HG03439 (cell line): ENCODE results near the gene RMND5A.

Experiments
- ATAC-seq: cut with Tn5 transposase; IDR thresholded peaks from one replicate; pipeline ENCODE4 v1.9.1; 2021; ENCODE audit warnings: mild to moderate bottlenecking, moderate library complexity; ENCODE audit not compliant: unreplicated experiment

The RMND5A gene

DNA sequence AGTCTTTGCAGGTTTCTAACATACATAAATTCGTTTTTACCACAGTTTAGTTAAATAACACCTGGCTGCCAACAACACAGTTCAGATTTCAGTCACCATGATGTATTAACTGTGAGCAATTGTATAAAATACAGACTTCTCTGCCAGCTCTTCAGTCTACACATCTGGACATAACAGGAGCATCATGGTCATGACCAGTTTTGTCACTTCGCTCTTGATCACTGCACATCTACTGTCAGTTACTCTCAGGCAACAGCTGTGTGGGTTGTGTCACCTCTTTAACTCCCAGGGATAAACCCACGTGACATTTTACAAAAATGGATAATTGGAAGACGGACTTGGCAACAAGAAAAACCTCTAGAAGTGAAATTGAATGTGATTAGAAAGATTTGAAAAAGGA is 40.3 kb downstream of the RMND5A start:
- ATAC-seq = no peak

DNA sequence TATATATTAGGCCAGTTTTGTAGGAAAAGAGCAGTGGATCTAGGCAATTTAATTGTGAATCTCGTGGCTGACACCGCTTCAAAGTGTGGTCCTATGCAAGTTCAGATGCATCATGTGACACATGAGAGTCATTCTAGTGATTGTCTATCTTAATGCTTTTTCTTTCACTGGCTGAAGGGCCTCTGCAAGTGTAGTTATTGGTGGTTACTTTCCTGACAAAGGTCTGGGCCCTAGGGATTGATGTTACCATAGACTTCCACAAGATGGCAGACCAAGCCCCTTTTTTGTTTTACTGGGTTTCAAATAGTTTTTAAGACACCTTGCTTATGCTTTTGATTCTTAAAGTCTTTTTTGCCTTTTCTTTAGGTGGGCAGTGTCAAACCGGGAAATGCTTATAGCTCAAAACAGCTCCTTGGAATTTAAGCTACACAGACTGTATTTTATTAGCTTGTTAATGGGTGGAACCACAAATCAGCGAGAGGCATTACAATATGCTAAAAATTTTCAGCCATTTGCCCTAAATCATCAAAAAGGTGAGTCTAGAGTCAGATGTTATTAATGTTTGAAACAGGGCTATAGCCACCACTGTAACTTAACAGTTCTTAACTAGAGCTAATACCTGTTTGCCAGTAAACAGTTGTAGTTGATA is 44.7 kb downstream of the RMND5A start:
- ATAC-seq = no peak

DNA sequence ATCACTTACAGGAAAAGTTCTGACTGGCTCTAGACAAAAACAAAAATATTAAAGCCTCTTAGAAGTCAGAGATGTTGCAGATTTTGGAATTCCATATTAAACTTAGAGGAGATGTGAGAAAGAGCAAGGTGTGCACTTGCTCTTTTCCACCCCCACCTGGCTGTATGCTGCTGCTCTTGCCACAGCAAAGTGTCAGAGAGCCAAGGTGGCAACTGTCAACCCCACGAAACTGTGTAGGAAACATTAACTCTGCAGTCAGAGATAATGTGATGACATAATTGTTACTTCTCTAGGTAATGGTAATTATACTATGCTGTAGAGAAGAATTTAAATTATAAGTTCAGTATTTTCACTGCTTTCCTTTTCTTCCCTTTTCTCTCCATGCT is 45.2 kb downstream of the RMND5A start:
- ATAC-seq = no peak

DNA sequence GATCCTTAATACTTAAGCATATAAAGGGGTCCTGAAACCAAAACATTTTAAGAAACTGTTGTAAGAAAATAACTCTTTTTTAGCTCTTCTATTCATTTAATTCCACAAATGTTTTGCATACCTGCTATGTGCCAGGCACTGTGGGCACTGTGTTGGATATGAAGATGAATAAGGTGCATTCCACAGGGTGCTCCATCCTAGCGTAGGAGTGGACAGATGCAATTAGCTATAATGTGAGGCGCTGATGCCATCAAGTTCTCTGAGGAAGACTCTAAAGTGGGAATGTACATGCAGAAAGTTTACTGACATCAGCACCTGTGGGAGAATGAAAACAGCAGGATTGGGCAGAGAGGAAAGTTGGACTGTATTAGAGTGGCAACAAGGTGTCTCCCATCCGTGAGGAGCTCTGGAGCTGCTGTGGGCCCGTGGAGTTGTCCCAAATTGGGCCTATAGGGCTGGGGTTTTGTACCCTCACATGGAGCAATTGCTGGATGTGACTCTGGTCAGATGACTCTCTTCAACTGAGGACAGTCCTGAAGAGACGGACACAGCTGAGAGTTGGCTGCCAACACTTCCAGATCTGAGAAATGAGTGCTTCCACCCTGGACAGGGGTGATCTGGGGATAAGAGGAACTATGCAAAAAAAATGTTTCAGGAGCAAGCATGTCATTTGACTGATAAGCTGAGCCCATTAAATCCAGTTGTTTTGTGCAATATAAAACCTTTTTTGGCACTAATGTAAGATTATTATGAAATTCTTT is 48.3 kb downstream of the RMND5A start:
- no peak for ATAC-seq

DNA sequence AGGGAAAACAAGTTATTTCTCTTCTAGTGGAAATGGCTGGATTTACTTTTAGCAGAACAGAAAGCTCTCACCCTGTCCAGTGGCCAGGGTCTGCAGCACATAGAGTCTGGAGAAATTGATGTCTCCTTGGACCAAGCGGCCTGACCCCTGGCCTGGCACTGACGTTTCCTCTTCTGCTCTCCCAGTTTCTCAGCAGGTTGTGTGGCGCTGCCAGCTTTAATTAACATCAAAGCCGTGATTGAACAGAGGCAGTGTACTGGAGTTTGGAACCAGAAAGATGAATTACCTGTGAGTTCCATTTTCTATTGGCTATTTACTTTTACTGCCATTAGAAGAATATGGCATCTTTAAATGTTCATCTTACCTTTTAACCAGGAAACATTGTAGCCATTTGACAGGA is 49.7 kb downstream of the RMND5A start:
- no peak for ATAC-seq

DNA sequence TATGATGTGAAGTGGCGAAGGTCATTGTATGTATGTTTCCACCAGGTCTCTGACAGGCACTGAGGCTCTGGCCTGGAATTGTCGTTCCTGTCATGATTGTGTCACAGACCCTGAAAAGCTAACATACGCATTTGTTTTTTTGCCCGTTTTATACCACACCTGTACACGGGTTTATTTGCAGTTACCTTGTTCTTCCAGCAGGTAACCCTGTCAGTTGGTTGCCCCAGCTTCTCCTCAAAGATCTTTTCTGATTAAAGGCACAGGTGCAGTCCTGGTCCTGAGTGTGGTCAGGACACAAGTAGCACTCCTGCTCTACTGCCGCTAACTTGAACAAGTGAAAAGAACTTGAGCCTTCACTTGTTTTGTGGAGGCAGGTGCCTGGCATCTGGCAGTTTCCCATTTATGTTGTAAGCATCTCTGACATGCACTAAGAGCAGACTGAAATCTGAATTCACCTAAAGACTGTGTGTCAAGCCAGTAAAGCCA is 50.8 kb downstream of the RMND5A start:
- ATAC-seq = no peak

DNA sequence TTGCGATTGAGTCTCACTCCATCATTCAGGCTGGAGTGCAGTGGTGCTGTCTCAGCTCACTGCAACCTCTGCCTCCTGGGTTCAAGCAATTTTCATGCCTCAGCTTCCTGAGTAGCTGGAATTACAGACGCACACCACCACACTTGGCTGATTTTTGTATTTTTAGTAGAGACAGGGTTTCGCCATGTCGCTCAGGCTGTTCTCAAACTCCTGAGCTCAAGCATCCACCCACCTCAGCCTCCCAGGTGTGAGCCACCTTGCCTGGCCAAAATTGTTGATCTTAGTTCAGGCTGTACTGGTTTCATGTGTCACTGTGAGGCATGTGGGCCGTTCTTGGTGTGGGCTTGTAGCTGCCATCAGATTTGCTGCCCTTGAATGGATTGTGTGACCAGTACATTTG is 52.5 kb downstream of the RMND5A start:
- no peak for ATAC-seq

DNA sequence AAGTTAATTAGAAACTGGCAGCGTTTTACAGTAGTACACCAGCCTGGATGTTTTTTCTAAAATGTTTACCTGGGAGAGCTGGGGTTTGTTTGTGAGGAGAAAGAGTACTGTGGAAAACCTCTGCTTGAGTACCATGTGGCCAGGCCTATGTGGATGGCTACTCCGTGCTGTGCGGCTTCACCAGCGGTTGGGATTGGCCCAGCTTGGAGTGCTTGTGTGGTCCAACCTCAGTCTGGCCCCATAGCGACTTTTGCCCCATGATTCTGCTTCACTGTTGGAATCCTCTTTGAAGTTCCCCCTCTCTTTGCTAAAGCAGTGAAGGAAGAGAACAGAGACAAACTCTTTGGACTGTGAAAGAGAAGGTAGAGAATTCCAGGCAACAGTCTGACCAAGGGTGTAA is 54.8 kb downstream of the RMND5A start:
- no peak for ATAC-seq

DNA sequence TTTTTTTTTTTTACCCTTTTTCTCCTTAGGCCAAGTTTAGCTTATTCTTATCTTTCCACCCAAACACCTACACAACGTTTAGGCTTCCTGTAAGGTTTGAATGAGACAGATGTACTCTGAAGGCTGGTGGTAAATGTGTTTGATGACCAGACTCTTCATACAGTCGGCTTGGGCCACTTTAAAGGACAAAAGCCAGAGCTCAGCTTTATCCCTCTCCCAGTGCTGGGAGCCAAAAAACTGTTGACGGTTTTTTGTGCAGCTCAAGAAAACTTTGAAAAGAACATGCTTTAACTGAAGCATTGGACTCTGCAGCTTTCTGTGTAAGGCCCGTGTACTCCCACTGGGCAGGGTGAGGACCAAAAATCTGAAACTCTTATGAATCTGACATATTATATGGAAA is 55.2 kb downstream of the RMND5A start:
- no peak for ATAC-seq

DNA sequence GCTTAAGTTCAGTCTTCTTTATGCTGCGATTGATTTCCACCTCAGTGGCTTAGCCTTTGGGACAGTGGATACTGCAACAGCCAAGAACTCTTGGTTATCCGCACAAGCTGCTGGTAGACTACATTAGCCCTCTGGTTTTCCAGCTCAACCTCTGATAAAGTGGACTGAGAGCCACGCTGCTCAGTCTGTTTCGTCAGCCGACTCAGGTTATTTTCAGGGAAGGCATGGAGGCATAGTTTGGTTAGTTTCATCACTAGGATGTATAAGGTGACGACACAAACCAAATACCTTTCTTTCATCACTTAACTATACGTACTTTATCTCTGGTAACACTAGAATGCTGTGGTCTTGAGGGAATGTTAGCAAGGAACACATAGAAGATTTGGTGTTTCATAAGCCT is 56.4 kb downstream of the RMND5A start:
- ATAC-seq = no peak

DNA sequence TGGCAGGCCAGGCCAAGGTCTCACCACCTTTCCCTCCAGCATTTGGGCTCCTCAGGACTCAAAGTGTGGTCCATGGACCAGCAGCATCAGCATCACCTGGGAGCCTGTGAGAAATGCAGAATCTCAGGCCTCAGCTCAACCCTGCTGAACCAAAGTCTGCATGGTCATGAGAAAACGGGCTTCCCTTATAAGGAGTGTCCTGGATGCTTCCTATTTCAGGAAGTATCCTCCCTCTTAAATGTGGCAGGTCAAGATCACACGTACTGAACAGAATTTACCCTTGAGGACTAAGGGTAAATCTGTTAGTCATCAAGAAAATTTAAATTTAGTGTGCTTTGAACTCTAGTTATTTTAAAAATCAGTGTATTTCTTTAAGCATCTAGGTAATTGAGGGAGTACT is 58.9 kb downstream of the RMND5A start:
- ATAC-seq = no peak

DNA sequence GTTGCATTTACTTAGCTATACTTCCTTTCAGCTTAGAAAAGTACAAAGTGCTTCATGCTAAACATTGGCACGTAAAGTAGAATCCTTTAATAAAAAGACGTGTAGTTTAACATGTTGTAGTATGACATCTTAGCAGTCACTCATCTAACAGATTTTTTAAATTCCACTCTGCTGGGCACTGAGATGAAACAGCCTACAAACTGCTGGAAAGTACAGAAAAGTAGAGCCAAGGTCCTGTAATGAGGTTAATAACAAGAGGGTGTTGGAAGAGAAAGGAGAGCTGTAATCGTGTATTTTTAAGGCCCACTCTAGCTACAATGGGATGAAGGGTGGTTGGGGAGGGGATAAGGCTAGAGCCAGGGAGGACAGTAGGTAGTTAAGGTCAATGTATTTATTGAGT is 59.9 kb downstream of the RMND5A start:
- ATAC-seq = no peak

DNA sequence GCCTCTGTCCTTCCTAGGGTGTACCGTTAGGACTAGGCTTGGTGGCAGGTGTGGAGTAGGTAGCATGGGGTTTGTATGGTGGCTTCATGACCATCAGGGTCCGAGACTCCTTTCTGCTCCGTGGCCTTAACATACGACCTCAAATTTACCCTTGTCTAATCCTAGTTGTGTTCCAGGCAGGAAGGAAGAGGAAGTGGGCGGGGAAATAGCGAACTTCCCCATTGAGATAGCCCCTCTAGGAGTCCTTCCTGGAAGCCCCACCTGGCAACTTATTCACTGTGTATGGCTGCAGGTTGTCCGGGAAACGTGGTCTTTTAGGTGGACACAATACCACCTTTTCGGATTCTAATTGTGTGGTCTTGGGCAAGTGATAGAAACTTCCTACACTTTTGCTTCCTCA is 61.3 kb downstream of the RMND5A start:
- ATAC-seq = no peak

DNA sequence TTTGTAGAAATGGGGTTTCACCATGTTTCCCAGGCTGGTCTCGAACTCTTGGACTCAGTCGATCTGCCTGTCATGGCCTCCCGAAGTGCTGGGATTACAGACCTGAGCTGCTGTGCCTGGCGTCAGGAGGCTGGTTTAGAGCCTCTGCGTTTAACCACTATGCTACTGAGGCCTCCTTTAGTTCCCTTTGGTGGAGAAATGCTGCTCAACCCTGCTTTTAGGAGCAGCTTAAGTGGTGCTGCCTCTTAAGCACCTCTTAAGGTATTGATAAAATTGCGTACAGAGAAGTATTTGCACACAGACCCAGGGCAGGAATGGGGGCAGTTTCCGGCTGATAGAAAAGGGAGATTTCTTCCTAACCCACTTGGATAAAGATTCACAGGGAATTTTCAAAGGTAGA is 62.7 kb downstream of the RMND5A start:
- ATAC-seq = no peak

DNA sequence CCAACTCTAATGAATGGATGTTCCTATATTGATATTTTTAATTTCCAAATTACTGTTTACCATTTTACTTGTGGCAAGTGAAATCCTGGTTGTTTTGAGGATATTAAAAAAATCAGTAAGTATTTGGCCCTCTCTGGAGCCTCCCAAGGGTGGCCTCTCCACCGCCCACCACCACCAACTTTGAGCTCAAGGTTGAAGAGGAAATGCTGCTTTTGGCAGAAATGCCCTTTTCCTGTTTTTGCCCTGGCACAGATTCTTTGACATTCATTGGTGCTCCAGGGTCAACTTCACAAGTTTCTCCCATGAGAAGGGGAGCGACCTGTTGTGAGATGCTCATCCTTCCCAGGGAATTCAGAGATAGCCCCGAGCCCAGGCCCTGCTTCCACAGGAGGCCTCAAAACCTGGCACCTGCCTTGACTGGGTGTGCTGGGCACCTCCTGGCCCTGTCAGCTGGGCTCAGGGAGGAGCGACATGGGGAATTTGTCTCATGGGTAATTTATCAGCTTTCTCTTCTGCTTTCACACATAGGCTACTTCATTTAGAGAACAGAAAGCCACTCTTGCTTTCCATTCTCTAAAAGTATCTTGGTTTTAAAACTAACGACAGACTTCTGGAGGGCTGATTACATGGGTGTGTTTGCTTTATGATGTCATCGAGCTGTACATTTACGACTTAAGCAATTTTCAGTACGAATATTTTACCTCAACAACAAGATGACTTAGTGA is 63.7 kb downstream of the RMND5A start:
- peak; percentile 79 for ATAC-seq

DNA sequence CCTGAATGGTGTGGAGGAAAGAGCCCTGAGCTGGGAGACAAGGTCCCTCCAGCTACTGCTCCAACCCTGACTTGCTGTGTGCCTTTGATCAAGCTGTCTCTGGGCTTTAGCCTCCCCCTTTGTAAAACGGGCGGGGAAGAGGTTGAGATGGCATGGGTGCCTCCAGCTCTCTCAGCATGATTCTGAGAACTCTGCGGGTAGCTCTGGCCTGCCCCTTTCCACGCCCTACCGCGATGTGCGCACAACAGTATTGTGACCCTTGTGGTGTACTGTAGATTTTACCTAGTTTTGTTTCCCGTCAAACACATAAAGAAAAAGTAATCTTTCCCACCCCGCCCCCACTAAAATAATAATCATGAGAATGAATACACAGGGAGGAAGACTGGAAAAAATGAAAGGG is 65.4 kb downstream of the RMND5A start:
- ATAC-seq = no peak

DNA sequence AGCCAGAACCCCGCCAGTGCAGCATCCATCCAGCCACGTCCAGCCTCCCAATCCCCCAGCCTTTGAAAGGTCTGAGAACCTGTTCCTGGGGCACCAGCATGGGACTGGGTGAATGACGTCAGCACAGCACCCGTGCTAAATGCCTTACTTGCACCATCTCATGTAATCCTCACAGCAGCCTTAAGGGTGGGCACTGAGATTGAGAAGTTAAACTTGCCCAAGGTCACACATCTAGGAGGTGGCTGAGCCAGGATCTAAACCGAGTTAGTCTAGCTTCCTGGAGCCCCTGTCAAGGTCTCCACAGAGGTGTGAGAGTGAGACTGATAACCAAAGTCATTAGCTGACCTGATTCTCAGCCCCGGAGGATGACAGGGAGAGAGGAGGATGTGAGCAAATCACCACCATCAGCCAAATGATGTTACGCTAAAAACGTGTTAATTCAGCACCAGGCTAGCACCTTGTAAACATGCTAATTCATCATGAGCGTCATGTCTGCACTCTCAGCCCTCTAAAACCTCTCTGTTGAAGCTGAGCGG is 66.0 kb downstream of the RMND5A start:
- ATAC-seq = no peak

DNA sequence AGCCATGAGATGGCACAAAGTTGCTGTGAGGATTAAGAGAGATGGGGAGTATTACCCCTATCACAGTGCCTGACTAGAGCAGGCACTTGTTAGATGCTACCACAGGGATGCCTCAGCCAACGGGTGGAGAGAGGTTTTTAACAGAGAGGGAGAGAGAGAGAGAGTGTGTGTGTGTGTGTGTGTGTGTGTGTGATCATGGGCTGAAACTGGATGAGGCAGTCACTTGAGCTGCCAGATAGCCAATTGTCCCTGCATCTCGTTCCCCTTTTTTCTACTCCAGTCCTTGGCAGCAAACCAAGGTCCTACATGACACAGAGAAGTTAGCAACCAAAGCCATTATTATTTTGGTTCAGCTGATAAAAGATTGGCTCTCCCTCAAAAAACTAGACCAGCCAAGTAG is 67.6 kb downstream of the RMND5A start:
- ATAC-seq = no peak

DNA sequence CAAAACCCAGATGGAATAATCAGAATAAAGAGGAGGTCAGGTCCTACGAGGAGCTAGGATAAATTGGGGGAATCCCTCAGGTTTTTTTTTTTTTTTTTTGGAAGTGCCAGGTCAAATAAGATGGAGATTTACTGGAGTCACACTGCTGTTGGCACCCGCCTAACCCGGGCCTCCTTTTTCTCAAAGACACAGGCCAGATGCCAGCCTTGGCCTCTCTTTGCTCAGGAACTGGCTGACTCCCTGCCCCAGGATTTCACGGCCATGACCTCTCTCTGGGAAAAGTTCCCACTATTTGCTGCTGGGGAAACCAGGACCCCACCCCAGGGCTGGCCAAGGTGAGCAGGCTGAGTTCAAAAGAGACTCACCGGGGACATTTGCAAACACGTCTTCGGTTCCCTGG is 68.1 kb downstream of the RMND5A start:
- ATAC-seq = no peak

DNA sequence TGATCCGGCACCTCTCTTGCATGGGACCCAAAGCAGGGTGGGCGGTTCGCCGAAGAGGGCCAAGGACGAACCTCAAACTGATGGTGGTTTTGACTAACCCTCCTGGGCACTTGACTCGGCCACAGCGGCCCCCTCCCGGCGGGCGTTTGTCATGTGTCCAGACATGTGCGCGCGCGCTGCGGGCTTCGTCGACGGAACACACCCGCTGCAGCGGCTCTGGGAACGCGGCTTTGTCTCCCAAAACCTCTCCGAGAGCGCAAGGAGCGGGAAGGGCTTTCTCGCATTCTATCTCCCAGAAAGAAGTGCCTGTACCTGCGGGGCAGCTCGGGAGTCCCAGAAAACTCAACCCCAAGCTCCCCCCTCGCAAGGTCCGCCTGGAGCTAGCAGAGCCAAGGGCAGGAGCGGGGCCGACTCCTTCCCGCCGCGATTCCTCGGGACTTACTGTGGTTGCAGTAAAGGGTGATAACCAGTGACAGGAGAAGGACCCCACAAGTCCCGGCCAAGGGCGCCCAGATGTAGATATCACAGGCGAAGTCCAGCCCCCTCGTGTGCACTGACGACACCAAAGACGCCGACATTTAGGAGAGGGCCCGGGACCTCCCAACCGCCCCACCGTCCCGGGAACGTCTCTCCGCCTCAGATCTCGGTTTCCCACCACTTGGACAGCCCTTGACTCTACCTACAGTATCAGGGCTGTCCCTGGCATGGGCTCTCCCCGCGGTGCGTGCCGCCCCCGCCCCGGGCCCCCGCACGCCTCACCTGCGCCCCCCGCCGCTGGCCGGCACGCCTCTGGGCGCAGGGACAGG is 69.0 kb downstream of the RMND5A start:
- no peak for ATAC-seq

DNA sequence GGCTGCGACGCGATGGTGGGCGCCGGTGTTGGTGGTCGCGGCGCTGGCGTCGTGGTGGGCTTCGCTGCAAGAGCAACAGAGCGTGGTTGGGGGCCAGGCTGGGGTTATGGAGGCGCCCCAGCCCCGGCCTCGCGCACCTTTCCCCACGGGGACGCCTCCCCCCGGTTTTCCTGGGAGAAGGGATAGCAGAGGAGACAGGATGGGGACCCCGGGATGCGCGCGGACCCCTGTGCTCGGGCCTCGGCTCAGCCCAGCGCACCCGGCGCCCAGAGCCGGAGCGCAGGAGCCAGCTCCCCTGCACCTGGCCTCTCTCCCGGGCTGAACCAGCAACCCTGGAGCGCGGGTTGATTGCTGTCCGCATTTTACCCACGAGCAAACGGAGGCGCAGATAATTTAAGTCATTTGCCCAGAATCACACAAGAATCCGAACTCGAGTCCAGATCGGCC is 69.6 kb downstream of the RMND5A start:
- no peak for ATAC-seq
